PC-9 (cell line): ENCODE data around the gene RELCH. TPM values are rescaled to one million over a fixed set of nuclear protein-coding genes. Genes with fewer than 3 reads are reported as not detected.

Experiments
- Bru-seq: library from RNA; stranded (reverse); fragments of 400-500 nt; gene quantifications from one replicate; lab custom pipeline; 2021; lab: Mats Ljungman, UMichigan
- BruChase-seq, 2 experiments: library from RNA; stranded (reverse); fragments of 400-500 nt; gene quantifications; one replicate each; lab custom pipeline; 2021; lab: Mats Ljungman, UMichigan
- BruUV-seq: library from RNA; stranded (reverse); fragments of 400-500 nt; replicated peaks from 2 replicates; lab custom pipeline; 2021; lab: Mats Ljungman, UMichigan
- CTCF ChIA-PET: fragments of 300-600 bp; sonication (Branson Sonifier 250); formaldehyde crosslinking; loops from one replicate; lab custom pipeline; 2022; ENCODE audit warnings: antibody characterized with exemption; lab: Charles Lee
- POLR2A ChIA-PET: fragments of 300-600 bp; sonication (Branson Sonifier 250); formaldehyde crosslinking; loops from one replicate; lab custom pipeline; 2022; ENCODE audit warnings: antibody characterized with exemption; ENCODE audit not compliant: unreplicated experiment; lab: Charles Lee
- DNase-seq, 2 experiments: peaks; one replicate each; pipeline versions ENCODE4 v3.0.0 to v3.0.0-alpha.2; 2015 to 2022; ENCODE audit warnings: mixed read lengths in 1 of 2
- H2AFZ ChIP-seq: fragments of 200-600 bp; sonication (generic); 2 replicates; pipeline ENCODE4 v1.8.1; 2017; ENCODE audit warnings: antibody characterized with exemption
- H3F3A ChIP-seq: fragments of 200-600 bp; sonication (generic); 2 replicates; pipeline ENCODE4 v1.8.1; 2017; ENCODE audit warnings: antibody characterized with exemption, mild to moderate bottlenecking, low read depth; ENCODE audit not compliant: insufficient read depth
- H3K27ac ChIP-seq: fragments of 200-600 bp; sonication (generic); 2 replicates; pipeline ENCODE4 v1.6.1; 2016; ENCODE audit warnings: mixed run types
- H3K27me3 ChIP-seq: fragments of 200-600 bp; sonication (generic); 2 replicates; pipeline ENCODE4 v1.6.1; 2016; ENCODE audit warnings: low read depth, mixed run types; ENCODE audit not compliant: insufficient read depth
- H3K36me3 ChIP-seq: fragments of 200-600 bp; sonication (generic); 2 replicates; pipeline ENCODE4 v1.6.1; 2016; ENCODE audit warnings: low read depth, mixed run types
- H3K4me1 ChIP-seq: fragments of 200-600 bp; sonication (generic); replicated peaks from 2 replicates; pipeline ENCODE4 v1.6.1; 2016; ENCODE audit warnings: mixed run types; ENCODE audit not compliant: insufficient read depth
- H3K4me2 ChIP-seq: fragments of 200-600 bp; sonication (generic); 2 replicates; pipeline ENCODE4 v1.6.1; 2017; ENCODE audit warnings: mixed run types
- H3K4me3 ChIP-seq: fragments of 200-600 bp; sonication (generic); 2 replicates; pipeline ENCODE4 v1.6.1; 2016; ENCODE audit warnings: mixed run types
- H3K79me2 ChIP-seq: fragments of 200-600 bp; sonication (generic); 2 replicates; pipeline ENCODE4 v1.6.1; 2017; ENCODE audit warnings: low read depth, mixed run types
- H3K9me2 ChIP-seq: fragments of 200-600 bp; sonication (generic); 2 replicates; pipeline ENCODE4 v1.8.1; 2017; ENCODE audit warnings: mild to moderate bottlenecking; ENCODE audit not compliant: insufficient read depth
- H3K9me3 ChIP-seq: fragments of 200-600 bp; sonication (generic); 2 replicates; pipeline ENCODE4 v1.8.1; 2016; ENCODE audit warnings: low read depth; ENCODE audit not compliant: insufficient read depth
- H4K20me1 ChIP-seq: fragments of 200-600 bp; sonication (generic); 2 replicates; pipeline ENCODE4 v1.8.1; 2017; ENCODE audit not compliant: insufficient read depth
- CTCF ChIP-seq: fragments of 200-600 bp; sonication (generic); conservative IDR thresholded peaks from 2 replicates; pipeline ENCODE4 v1.6.1; 2017; ENCODE audit warnings: mixed run types, antibody characterized with exemption, mild to moderate bottlenecking, moderate library complexity
- EZH2 ChIP-seq: fragments of 200-600 bp; sonication (generic); IDR thresholded peaks from 2 replicates; pipeline ENCODE4 v1.8.0; 2017; ENCODE audit warnings: antibody characterized with exemption, low read depth
- intact Hi-C: fragments of 100-400 bp; cut with micrococcal nuclease; formaldehyde crosslinking; loops from one replicate; pipeline ENCODE4 v1.10.0; 2022; ENCODE audit not compliant: unreplicated experiment
- long read RNA-seq: library from polyadenylated mRNA; stranded (forward); transcript quantifications from one replicate; pipeline ENCODE4 v2.0.0, GENCODE V29; 2022
- total RNA-seq: library from RNA; stranded (reverse); gene quantifications from 2 replicates; pipeline ENCODE4 v1.2.3, GENCODE V29; 2021

The RELCH gene, protein sequence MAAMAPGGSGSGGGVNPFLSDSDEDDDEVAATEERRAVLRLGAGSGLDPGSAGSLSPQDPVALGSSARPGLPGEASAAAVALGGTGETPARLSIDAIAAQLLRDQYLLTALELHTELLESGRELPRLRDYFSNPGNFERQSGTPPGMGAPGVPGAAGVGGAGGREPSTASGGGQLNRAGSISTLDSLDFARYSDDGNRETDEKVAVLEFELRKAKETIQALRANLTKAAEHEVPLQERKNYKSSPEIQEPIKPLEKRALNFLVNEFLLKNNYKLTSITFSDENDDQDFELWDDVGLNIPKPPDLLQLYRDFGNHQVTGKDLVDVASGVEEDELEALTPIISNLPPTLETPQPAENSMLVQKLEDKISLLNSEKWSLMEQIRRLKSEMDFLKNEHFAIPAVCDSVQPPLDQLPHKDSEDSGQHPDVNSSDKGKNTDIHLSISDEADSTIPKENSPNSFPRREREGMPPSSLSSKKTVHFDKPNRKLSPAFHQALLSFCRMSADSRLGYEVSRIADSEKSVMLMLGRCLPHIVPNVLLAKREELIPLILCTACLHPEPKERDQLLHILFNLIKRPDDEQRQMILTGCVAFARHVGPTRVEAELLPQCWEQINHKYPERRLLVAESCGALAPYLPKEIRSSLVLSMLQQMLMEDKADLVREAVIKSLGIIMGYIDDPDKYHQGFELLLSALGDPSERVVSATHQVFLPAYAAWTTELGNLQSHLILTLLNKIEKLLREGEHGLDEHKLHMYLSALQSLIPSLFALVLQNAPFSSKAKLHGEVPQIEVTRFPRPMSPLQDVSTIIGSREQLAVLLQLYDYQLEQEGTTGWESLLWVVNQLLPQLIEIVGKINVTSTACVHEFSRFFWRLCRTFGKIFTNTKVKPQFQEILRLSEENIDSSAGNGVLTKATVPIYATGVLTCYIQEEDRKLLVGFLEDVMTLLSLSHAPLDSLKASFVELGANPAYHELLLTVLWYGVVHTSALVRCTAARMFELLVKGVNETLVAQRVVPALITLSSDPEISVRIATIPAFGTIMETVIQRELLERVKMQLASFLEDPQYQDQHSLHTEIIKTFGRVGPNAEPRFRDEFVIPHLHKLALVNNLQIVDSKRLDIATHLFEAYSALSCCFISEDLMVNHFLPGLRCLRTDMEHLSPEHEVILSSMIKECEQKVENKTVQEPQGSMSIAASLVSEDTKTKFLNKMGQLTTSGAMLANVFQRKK
- 19.6 and 20.1 TPM in 2 replicates for total RNA-seq
- percentile 75 among the genes with signal in this experiment for Bru-seq, nascent RNA
- percentile 70 among the genes with signal in this experiment for BruChase-seq, experiment 1, labeled RNA remaining after a 2-hour chase
- percentile 56 among the genes with signal in this experiment for BruChase-seq, experiment 2, labeled RNA remaining after a 6-hour chase
- long read RNA-seq, full-length matches to known transcripts, result 13 of 17 reads
- long read RNA-seq, partial matches to known transcripts, result 3 of 17 reads
- long read RNA-seq, other reads (novel, unspliced or antisense), result 1 of 17 reads

GRCh38 chr18:62186774-62187542 lies at the start of gene RELCH, which contains the start of gene PIGN:
Gene RELCH (plus strand): TSS chr18:62187255. CDS start chr18:62187506, 251 bp downstream.
Gene PIGN (minus strand): TSS chr18:62187056. CDS start chr18:62161353, 25,703 bp downstream.
- intact Hi-C loops, result loop anchor here (5.0 to 10.0 kb wide), 2 partner anchors 140 to 528 kb away; partner anchors contain the start of genes PHLPP1 and TNFRSF11A
- peak within 1 kb of the TSS; percentile 92 for H3K4me3 ChIP-seq

DNA sequence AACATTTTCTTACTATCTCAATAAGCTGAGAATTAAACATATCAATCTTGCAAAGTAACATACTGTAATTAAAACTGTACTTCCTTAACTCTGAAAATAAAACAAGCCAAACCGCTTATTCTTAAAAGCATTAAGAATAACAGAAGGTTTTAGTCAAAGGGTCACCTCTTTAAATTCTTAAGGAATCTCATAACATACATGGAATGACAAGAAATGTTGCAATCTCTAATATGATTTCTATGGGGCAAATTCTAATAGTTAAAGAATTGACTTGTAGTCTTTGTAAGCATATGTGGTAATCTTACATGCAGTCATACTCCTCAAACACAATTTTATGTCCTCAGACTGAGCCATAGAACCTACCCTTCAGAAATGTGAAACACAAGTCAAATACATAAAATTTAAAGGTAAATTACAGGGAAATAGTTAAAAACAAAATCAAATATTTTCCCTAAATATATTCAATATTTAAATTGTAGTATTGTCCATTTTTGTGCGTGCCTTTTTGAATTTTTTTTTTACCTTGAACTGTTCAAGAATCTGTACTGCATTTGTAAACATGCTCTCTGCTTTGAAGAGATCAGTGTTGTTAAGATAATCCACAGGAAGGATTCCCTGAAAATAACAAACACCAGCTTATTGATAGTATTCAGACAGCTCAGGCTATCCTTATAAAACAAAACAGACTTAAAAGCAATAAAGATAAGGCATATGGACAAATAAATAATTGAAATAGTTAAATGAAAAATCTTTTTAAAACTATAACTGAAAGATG lies 48.4 kb upstream of the RELCH start:
- ChIA-PET POLR2A (interaction anchor here (0.6 kb wide), 1 partner anchor 760 kb away, joined by 5 read pairs; no protein-coding TSS in a partner anchor), CTCF (interaction anchor here (0.6 kb wide), 1 partner anchor 577 kb away, joined by 7 read pairs; the partner anchor contains the start of gene PHLPP1)
- H3K36me3 ChIP-seq, result no peaks in the 10 kb centered on the region
- H3K9me2 ChIP-seq, result no peaks in the 10 kb centered on the region
- no peaks in the 10 kb centered on the region for H3F3A ChIP-seq
- intact Hi-C loops, result no loop called here
- H3K4me2 ChIP-seq, result no peak overlapping the region
- no peak overlapping the region for H2AFZ ChIP-seq
- TF ChIP-seq EZH2 (no peak), CTCF (no peak)
- no peaks in the 10 kb centered on the region for H3K27me3 ChIP-seq
- no peak overlapping the region for H3K4me3 ChIP-seq
- no peaks in the 10 kb centered on the region for H3K9me3 ChIP-seq
- no peak for DNase-seq
- no peaks in the 10 kb centered on the region; the same call in 1 of the 2 replicates for H4K20me1 ChIP-seq
- no peaks in the 10 kb centered on the region for H3K4me1 ChIP-seq
- no TSS peak for BruUV-seq
- no peaks in the 10 kb centered on the region for H3K79me2 ChIP-seq
- no peak overlapping the region for H3K27ac ChIP-seq

More at GRCh38 chr18:62186774-62187542, at the start of gene RELCH, which contains the start of gene PIGN:
- Histone ChIP-seq H4K20me1 (peaks cover 14% of the 10 kb centered on the region), H3F3A (peaks cover 8% of the 10 kb centered on the region), H3K36me3 (0 out of 2 replicates have a peak, but pooled peaks cover 9% of the 10 kb centered on the region), H3K9me3 (no peaks in the 10 kb centered on the region), H3K79me2 (peaks cover 68% of the 10 kb centered on the region), H3K4me2 (peak within 1 kb of the TSS; percentile 92), H3K27ac (peak within 1 kb of the TSS; percentile 76), H3K9me2 (no peaks in the 10 kb centered on the region), H3K4me1 (peaks cover 42% of the 10 kb centered on the region), H3K27me3 (no peaks in the 10 kb centered on the region), H2AFZ (peak within 1 kb of the TSS; percentile 99)
- DNase-seq, result peak; percentile 89 to 96
- ChIA-PET CTCF (interaction anchor here (0.7 kb wide), 1 partner anchor 481 kb away, joined by 5 read pairs; no protein-coding TSS in a partner anchor), POLR2A (interaction anchor here (0.5 to 0.7 kb wide), 4 partner anchors 47 to 834 kb away, joined by 3 to 5 read pairs (median 4); partner anchors contain the start of gene ZCCHC2)
- no TSS peak for BruUV-seq
- TF ChIP-seq EZH2 (no peak), CTCF (no peak)
